Measurements from ENCODE around the gene ELAVL1. TPM values are rescaled to one million over a fixed set of nuclear protein-coding genes. Genes with fewer than 3 reads are reported as not detected.

ELAVL1 gene
- total RNA-seq, 1 experiment from 2014 or later = 58.1 TPM

DNA sequence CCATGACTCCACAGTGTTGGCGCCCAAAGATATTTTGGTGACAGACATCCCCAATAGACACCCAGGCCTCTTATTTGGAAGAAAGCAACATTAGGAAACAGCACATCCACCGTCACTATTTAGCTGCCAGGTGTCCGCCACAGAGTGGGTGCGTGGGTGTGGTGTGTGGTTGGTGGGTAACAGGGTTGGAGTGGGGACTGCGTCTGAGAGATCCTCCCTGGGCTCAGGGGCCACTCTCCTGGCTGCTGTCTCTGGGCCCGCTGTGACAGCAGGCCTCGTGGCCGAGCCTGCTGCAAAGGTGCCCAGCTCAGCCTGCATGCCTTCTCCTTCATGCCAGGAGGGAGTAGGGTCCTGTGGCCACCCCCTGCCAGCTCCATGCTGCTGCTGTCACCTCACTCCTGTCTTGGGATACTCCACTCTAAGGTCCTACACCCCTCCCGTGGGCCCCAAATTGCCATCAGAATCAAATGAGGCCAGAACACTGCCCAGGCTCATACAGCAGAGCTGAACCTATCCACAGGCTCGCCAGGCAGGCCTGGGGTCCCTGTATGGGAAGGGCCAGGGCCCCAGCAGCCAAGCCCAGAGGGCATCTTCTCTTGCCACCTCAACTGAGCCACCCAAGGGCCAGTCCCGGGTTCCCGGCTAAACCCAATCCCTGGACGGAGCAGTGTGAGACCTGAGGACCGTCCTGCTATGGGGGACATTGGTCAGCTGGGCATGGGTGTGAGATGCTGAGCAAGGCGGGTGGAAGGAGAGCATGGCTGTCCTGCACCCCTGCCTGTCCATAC lies 37.2 kb downstream of the ELAVL1 start:
- BruUV-seq (replicated peaks) = no TSS peak
- H3K27me3 Mint-ChIP-seq (ENCODE audit: insufficient read depth, unreplicated experiment) = no peaks in the 10 kb centered on the region
- DNase-seq (ENCODE audit: unreplicated experiment) = no peak
- intact Hi-C loops (cut with micrococcal nuclease) = no loop called here
- POLR2A ChIA-PET = interaction anchor here (0.6 to 0.7 kb wide), 2 partner anchors 9 to 21 kb away, joined by 3 read pairs; no protein-coding TSS in a partner anchor
- no peaks in the 10 kb centered on the region for H3K9me3 Mint-ChIP-seq (ENCODE audit: unreplicated experiment)
- H3K27ac Mint-ChIP-seq (ENCODE audit: low read depth, unreplicated experiment) = peak overlapping the region; percentile 27
- peaks cover 67% of the 10 kb centered on the region for H3K36me3 Mint-ChIP-seq (ENCODE audit: insufficient read depth, unreplicated experiment)
- H3K4me1 Mint-ChIP-seq (ENCODE audit: insufficient read depth, unreplicated experiment) = no peaks in the 10 kb centered on the region
- CTCF ChIA-PET = interaction anchor here (4.2 to 7.1 kb wide), 2 partner anchors 24 to 34 kb away, joined by 23 to 57 read pairs; partner anchors contain the start of gene TIMM44
- no peak overlapping the region for H3K4me3 Mint-ChIP-seq (ENCODE audit: unreplicated experiment)
- TF ChIP-seq, protein P1, sequence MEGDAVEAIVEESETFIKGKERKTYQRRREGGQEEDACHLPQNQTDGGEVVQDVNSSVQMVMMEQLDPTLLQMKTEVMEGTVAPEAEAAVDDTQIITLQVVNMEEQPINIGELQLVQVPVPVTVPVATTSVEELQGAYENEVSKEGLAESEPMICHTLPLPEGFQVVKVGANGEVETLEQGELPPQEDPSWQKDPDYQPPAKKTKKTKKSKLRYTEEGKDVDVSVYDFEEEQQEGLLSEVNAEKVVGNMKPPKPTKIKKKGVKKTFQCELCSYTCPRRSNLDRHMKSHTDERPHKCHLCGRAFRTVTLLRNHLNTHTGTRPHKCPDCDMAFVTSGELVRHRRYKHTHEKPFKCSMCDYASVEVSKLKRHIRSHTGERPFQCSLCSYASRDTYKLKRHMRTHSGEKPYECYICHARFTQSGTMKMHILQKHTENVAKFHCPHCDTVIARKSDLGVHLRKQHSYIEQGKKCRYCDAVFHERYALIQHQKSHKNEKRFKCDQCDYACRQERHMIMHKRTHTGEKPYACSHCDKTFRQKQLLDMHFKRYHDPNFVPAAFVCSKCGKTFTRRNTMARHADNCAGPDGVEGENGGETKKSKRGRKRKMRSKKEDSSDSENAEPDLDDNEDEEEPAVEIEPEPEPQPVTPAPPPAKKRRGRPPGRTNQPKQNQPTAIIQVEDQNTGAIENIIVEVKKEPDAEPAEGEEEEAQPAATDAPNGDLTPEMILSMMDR (IDR thresholded peaks at IDR 0.05; ENCODE audit: unreplicated experiment) = no peak

DNA sequence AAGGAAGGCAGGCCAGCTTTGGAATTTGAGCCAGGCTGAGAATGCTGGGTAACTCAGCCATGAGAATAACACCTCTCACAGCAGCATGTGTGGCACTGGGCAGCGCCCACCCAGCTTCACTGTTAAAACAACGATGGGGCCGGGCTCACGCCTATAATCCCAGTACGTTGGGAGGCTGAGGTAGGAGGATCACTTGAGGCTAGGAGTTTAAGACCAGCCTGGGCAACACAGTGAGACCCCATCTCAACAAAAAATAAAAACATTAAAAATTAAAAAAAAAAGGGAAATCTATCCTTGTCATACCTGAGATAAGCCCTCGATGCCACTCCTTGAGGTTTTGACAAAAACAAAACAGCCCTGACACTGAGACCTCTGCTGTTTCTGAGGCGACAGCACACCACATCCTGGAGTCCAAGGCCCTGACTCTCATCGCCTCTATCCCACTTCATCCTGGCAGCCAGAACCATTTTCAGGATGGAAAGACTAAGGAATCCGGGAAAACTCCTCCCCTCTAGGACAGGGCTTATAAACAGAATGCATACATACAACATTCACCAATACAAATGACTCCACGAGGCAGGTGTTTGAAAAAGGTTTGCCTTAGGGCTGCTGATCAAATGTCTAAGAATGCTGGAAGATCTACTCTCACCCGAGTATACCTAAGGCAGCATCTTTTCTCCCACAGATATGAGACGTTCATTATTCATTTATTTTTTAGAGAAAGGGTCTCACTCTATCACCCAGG lies 39.3 kb downstream of the ELAVL1 start:
- Mint-ChIP-seq H3K4me3 (ENCODE audit: unreplicated experiment) (no peak overlapping the region), H3K36me3 (ENCODE audit: insufficient read depth, unreplicated experiment) (peaks cover 73% of the 10 kb centered on the region), H3K27me3 (ENCODE audit: insufficient read depth, unreplicated experiment) (no peaks in the 10 kb centered on the region), H3K9me3 (ENCODE audit: unreplicated experiment) (no peaks in the 10 kb centered on the region), H3K27ac (ENCODE audit: low read depth, unreplicated experiment) (peak overlapping the region; percentile 61), H3K4me1 (ENCODE audit: insufficient read depth, unreplicated experiment) (no peaks in the 10 kb centered on the region)
- intact Hi-C loops (cut with micrococcal nuclease) = no loop called here
- TF ChIP-seq, protein P1 (IDR thresholded peaks at IDR 0.05; ENCODE audit: unreplicated experiment) = no peak
- CTCF ChIA-PET = interaction anchor here (1.0 kb wide), 1 partner anchor 40 kb away, joined by 3 read pairs; no protein-coding TSS in a partner anchor
- POLR2A ChIA-PET = no interaction called here
- DNase-seq (ENCODE audit: unreplicated experiment) = no peak
- BruUV-seq (replicated peaks) = no TSS peak

DNA sequence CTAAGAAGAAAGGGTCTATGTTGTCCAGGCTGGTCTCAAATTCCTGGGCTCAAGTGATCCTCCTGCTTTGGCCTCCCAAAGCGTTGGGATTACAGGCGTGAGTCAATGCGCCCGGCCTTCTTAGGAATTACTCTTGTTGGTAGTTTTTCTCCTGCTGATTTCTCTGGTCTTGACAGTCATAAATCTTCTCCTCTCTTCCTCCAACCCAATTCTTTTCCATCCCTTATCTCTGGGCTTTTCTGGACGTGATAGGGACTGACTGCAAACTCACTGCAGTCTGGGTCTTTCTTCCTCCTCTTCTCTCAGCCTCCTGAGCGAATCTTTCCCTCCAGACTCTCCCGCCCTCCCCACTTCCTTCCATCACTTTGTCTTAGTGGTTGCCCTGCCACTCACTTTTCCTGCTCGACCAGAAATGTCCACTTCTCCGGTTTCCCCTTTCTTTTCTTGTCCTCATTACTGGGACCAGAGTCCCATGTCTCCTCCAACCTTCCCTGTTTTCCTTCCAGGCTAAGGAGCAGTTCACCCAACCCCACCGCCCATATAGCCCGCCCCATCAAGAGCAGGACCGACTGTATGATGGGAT lies 40.1 kb downstream of the ELAVL1 start:
- Mint-ChIP-seq H3K9me3 (ENCODE audit: unreplicated experiment) (no peaks in the 10 kb centered on the region), H3K36me3 (ENCODE audit: insufficient read depth, unreplicated experiment) (peaks cover 73% of the 10 kb centered on the region), H3K27ac (ENCODE audit: low read depth, unreplicated experiment) (peak overlapping the region; percentile 61), H3K4me1 (ENCODE audit: insufficient read depth, unreplicated experiment) (no peaks in the 10 kb centered on the region), H3K27me3 (ENCODE audit: insufficient read depth, unreplicated experiment) (no peaks in the 10 kb centered on the region), H3K4me3 (ENCODE audit: unreplicated experiment) (no peak overlapping the region)
- DNase-seq (ENCODE audit: unreplicated experiment) = no peak
- intact Hi-C loops (cut with micrococcal nuclease) = no loop called here
- CTCF ChIA-PET = interaction anchor here (1.0 kb wide), 1 partner anchor 41 kb away, joined by 3 read pairs; no protein-coding TSS in a partner anchor
- POLR2A ChIA-PET = no interaction called here
- TF ChIP-seq, protein P1 (IDR thresholded peaks at IDR 0.05; ENCODE audit: unreplicated experiment) = no peak
- no TSS peak for BruUV-seq (replicated peaks)

DNA sequence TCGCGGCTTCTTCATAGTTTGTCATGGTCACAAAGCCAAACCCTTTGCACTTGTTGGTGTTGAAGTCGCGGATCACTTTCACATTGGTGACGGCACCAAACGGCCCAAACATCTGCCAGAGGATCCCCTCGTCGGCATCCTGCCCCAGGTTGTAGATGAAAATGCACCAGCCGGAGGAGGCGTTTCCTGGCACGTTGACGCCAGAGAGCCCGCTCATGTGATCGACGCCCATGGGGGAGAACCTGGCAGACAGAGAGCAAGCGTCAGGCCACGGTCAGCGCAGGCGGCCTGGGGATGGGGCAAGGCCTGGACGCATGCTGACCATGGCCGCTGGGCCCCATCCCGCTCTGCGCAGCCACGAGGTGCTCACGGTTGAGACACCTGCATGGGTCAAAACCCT lies 41.9 kb downstream of the ELAVL1 start:
- BruUV-seq (replicated peaks) = no TSS peak
- no peaks in the 10 kb centered on the region for H3K27me3 Mint-ChIP-seq (ENCODE audit: insufficient read depth, unreplicated experiment)
- no peak for DNase-seq (ENCODE audit: unreplicated experiment)
- TF ChIP-seq, protein P1 (IDR thresholded peaks at IDR 0.05; ENCODE audit: unreplicated experiment) = no peak
- CTCF ChIA-PET = interaction anchor here (0.6 kb wide), 1 partner anchor 847 kb away, joined by 4 read pairs; no protein-coding TSS in a partner anchor
- H3K9me3 Mint-ChIP-seq (ENCODE audit: unreplicated experiment) = no peaks in the 10 kb centered on the region
- H3K27ac Mint-ChIP-seq (ENCODE audit: low read depth, unreplicated experiment) = no peak overlapping the region
- H3K4me3 Mint-ChIP-seq (ENCODE audit: unreplicated experiment) = no peak overlapping the region
- H3K4me1 Mint-ChIP-seq (ENCODE audit: insufficient read depth, unreplicated experiment) = no peaks in the 10 kb centered on the region
- intact Hi-C loops (cut with micrococcal nuclease) = no loop called here
- POLR2A ChIA-PET = no interaction called here
- peaks cover 68% of the 10 kb centered on the region for H3K36me3 Mint-ChIP-seq (ENCODE audit: insufficient read depth, unreplicated experiment)

All from MCF 10A (cell line).